K562 (cell line): ENCODE data around the gene ABAT.

ENCODE experiments used
- ELF1 ChIP-seq: fragments of 200-800 bp; sonication (Bioruptor generic); IDR thresholded peaks from 2 replicates; pipeline ENCODE4 v1.6.1; 2016; ENCODE audit warnings: missing genetic modification characterization, missing compliant biosample characterization
- IRF2 ChIP-seq: sonication (generic); formaldehyde crosslinking; IDR thresholded peaks from 2 replicates; pipeline ENCODE4 v1.8.1; 2022; ENCODE audit warnings: mild to moderate bottlenecking, missing genetic modification reagents
- POLR2AphosphoS2 ChIP-seq: IDR thresholded peaks from 2 replicates; pipeline ENCODE4 v1.6.1; 2012; ENCODE audit warnings: low read length, improper control_type of control experiment
- RBM17 ChIP-seq: fragments of 200-400 bp; formaldehyde crosslinking; IDR thresholded peaks from 2 replicates; pipeline ENCODE4 v1.6.1; 2017; ENCODE audit warnings: low read depth, mild to moderate bottlenecking, low read length, borderline replicate concordance
- SMAD1 ChIP-seq: fragments of 150-350 bp; IDR thresholded peaks from 2 replicates; pipeline ENCODE4 v1.6.1; 2014; ENCODE audit warnings: low read length, low read depth; ENCODE audit not compliant: partially characterized antibody
- SMARCB1 ChIP-seq: IDR thresholded peaks from 2 replicates; pipeline ENCODE4 v1.6.1; 2011; ENCODE audit warnings: improper control_type of control experiment, low read depth; ENCODE audit not compliant: insufficient read length
- TEAD4 ChIP-seq, 2 experiments: sonication (generic) in 1 of 2; formaldehyde crosslinking in 1 of 2; IDR thresholded peaks; 2 replicates each; pipeline versions ENCODE4 v1.6.1 to v1.8.0; 2012 to 2022; ENCODE audit warnings: borderline replicate concordance in 1 of 2, inconsistent platforms in 1 of 2, low read length in 1 of 2, mild to moderate bottlenecking in 1 of 2, missing genetic modification reagents in 1 of 2
- TF ChIP-seq, protein P1 (sequence below): sonication (generic); formaldehyde crosslinking; IDR thresholded peaks from 2 replicates; pipeline ENCODE4 v1.8.1; 2023; ENCODE audit warnings: mild to moderate bottlenecking, missing genetic modification reagents

DNA sequence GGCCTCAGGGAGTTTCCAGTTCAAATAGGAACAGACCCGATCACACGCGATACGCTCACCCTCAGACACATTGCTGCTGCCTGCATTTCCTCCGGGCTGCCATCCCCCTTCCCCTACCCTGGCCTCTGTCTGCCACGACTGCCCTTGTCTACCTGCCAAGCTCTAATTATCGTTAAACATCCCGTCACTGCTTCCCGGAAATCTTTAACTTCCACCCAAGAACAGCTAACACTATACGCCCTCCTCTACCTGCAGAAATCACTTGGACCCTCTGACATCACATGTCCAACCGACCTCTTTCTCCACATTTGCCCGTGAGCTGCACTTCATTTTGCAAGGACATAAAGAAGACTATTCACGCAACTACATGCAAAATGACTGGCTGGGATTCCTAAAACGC lies 40.4 kb downstream of the ABAT start:
- TF ChIP-seq SMAD1 (no peak), ELF1 (no peak), POLR2AphosphoS2 (no peak), SMARCB1 (no peak), RBM17 (no peak), IRF2 (CRISPR knock-in tag) (no peak), TEAD4 (IDR thresholded peaks at IDR 0.05; ENCODE audit: low read length) (no peak), TEAD4 (CRISPR knock-in tag; IDR thresholded peaks at IDR 0.05; ENCODE audit: borderline replicate concordance) (no peak)
- TF ChIP-seq, protein P1, sequence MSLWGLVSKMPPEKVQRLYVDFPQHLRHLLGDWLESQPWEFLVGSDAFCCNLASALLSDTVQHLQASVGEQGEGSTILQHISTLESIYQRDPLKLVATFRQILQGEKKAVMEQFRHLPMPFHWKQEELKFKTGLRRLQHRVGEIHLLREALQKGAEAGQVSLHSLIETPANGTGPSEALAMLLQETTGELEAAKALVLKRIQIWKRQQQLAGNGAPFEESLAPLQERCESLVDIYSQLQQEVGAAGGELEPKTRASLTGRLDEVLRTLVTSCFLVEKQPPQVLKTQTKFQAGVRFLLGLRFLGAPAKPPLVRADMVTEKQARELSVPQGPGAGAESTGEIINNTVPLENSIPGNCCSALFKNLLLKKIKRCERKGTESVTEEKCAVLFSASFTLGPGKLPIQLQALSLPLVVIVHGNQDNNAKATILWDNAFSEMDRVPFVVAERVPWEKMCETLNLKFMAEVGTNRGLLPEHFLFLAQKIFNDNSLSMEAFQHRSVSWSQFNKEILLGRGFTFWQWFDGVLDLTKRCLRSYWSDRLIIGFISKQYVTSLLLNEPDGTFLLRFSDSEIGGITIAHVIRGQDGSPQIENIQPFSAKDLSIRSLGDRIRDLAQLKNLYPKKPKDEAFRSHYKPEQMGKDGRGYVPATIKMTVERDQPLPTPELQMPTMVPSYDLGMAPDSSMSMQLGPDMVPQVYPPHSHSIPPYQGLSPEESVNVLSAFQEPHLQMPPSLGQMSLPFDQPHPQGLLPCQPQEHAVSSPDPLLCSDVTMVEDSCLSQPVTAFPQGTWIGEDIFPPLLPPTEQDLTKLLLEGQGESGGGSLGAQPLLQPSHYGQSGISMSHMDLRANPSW (CRISPR knock-in tag) = no peak
